Kidney epithelial cell (primary cell): ENCODE data around the gene HPCAL1. TPM values are rescaled to one million over a fixed set of nuclear protein-coding genes. Genes with fewer than 3 reads are reported as not detected.

ENCODE experiments used
- DNase-seq: peaks from one replicate; pipeline ENCODE4 v3.0.0-alpha.2; 2010; ENCODE audit warnings: low read depth
- H3K27me3 ChIP-seq: 2 replicates; pipeline ENCODE4 v1.6.0; 2011; ENCODE audit warnings: low read length; ENCODE audit not compliant: control insufficient read depth, insufficient read depth
- H3K36me3 ChIP-seq: 2 replicates; pipeline ENCODE4 v1.5.1; 2011; ENCODE audit warnings: low read length; ENCODE audit not compliant: control insufficient read depth, insufficient read depth
- H3K4me3 ChIP-seq: 2 replicates; pipeline ENCODE4 v1.5.1; 2011; ENCODE audit warnings: low read depth, mild to moderate bottlenecking, control low read depth, low read length
- CTCF ChIP-seq: IDR thresholded peaks from 2 replicates; pipeline ENCODE4 v1.5.1; 2011; ENCODE audit warnings: mild to moderate bottlenecking, moderate library complexity, low read length, control low read depth, inconsistent platforms; ENCODE audit not compliant: insufficient read depth, poor library complexity, severe bottlenecking
- total RNA-seq: library from RNA; depleted of rRNA; stranded (reverse); fragments of >200 nt; gene quantifications from 2 replicates; pipeline ENCODE4 v1.2.3, GENCODE V29; 2015

HPCAL1 gene
- total RNA-seq, 1 donor from 2014 or later, result 33.7 TPM

GRCh38 chr2:10415048-10415447, 112.3 kb downstream of the HPCAL1 start:
- H3K4me3 ChIP-seq, result no peak overlapping the region
- H3K27me3 ChIP-seq, result no peaks in the 10 kb centered on the region
- DNase-seq, result no peak
- H3K36me3 ChIP-seq, result no peaks in the 10 kb centered on the region
- no peak for TF ChIP-seq CTCF

- H3K4me3 ChIP-seq, result no peak overlapping the region
- no peak for TF ChIP-seq CTCF
- no peak for DNase-seq
- H3K27me3 ChIP-seq, result no peaks in the 10 kb centered on the region
- no peaks in the 10 kb centered on the region for H3K36me3 ChIP-seq
Measured at GRCh38 chr2:10415640-10416039, 112.9 kb downstream of the HPCAL1 start.

GRCh38 chr2:10417551-10418335, 115.0 kb downstream of the HPCAL1 start:
- H3K36me3 ChIP-seq, result no peaks in the 10 kb centered on the region
- H3K27me3 ChIP-seq, result no peaks in the 10 kb centered on the region
- no peak overlapping the region for H3K4me3 ChIP-seq
- DNase-seq, result no peak
- TF ChIP-seq CTCF, result no peak

GRCh38 chr2:10419553-10420257, 117.0 kb downstream of the HPCAL1 start:
- DNase-seq, result no peak
- no peak for TF ChIP-seq CTCF
- Histone ChIP-seq H3K36me3 (no peaks in the 10 kb centered on the region), H3K4me3 (no peak overlapping the region), H3K27me3 (no peaks in the 10 kb centered on the region)

- no peak for TF ChIP-seq CTCF
- no peaks in the 10 kb centered on the region for H3K27me3 ChIP-seq
- no peak for DNase-seq
- no peak overlapping the region for H3K4me3 ChIP-seq
- H3K36me3 ChIP-seq, result no peaks in the 10 kb centered on the region
Measured at GRCh38 chr2:10422251-10422650, 119.5 kb downstream of the HPCAL1 start.
